ENCODE results near the gene NCKAP5.

DNA sequence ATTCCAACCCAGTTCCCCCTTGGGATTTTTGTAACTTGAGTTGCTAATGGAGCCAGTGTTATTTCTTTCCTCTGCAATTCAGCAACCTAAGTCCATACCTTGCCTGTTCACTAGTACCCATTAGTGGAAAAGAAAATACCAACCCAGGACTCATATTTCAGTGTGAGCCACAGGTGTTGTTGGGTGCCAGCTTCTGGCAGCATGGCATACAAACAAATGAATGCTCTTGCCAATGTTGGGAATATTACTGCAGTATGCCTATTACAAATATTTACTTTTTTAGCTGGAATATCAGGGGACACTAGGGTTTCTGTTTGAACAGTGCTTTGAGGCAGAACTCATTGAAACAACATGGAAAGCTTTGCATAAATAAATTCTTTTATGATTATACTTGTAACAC is 130.2 kb downstream of the NCKAP5 start:
- TF ChIP-seq, protein P1, sequence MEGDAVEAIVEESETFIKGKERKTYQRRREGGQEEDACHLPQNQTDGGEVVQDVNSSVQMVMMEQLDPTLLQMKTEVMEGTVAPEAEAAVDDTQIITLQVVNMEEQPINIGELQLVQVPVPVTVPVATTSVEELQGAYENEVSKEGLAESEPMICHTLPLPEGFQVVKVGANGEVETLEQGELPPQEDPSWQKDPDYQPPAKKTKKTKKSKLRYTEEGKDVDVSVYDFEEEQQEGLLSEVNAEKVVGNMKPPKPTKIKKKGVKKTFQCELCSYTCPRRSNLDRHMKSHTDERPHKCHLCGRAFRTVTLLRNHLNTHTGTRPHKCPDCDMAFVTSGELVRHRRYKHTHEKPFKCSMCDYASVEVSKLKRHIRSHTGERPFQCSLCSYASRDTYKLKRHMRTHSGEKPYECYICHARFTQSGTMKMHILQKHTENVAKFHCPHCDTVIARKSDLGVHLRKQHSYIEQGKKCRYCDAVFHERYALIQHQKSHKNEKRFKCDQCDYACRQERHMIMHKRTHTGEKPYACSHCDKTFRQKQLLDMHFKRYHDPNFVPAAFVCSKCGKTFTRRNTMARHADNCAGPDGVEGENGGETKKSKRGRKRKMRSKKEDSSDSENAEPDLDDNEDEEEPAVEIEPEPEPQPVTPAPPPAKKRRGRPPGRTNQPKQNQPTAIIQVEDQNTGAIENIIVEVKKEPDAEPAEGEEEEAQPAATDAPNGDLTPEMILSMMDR (IDR thresholded peaks at IDR 0.05; ENCODE audit: borderline replicate concordance, extremely low read depth, low read length, poor library complexity, severe bottlenecking), result no peak
- no peak for TF ChIP-seq EZH2 (IDR thresholded peaks at IDR 0.05; ENCODE audit: borderline replicate concordance, low read depth, low read length, severe bottlenecking)

Data from DND-41 (cell line).